ENCODE data around the gene RAMACL. TPM values are rescaled to one million over a fixed set of nuclear protein-coding genes. Genes with fewer than 3 reads are reported as not detected.

The RAMACL gene
- total RNA-seq, 2 experiments from 2014 or later = 0.52 to 0.89 TPM

DNA sequence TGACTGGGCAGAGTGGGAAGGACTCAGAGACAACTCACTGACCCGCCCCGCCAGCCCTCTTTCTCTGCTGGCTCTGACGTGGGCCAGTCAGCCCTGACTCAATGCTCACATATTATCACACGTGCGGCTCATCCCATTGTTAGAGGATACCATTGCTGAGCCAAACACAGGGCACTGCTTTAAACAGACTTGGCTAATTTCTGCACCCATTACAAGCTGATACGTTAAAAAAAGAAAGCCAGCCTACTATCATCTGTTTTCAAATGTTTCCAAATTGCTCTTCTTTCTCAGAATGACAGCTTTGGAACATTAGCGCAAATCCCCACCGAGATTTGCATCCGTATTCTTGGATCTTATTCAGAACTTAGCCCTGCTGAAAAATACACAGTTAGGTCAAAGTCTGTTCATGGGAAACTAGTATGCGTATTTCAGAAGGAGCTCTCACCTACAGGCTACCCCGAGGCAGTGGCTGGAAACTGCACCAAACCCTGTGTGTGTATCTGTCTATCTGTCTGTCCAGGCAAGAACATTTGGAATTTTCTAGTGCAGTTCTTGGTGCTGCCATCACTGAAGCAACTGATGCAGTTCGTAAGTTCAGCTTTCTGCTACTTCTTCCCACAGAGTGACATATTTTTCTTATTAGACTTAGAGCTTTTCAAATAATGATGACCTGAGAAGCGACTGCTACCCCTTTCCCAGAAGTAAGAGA, 32.8 kb downstream of the RAMACL start:
- no peak overlapping the region for H3K27ac Mint-ChIP-seq
- CTCF ChIA-PET = no interaction called here
- DNase-seq = no peak
- intact Hi-C loops (cut with micrococcal nuclease) = no loop called here
- no peak overlapping the region for H3K4me3 Mint-ChIP-seq
- no peaks in the 10 kb centered on the region for H3K27me3 Mint-ChIP-seq (ENCODE audit: low read depth)
- H3K4me1 Mint-ChIP-seq (ENCODE audit: low read depth) = peaks cover 5% of the 10 kb centered on the region
- no peaks in the 10 kb centered on the region for H3K9me3 Mint-ChIP-seq
- no peaks in the 10 kb centered on the region for H3K36me3 Mint-ChIP-seq (ENCODE audit: low read depth)

DNA sequence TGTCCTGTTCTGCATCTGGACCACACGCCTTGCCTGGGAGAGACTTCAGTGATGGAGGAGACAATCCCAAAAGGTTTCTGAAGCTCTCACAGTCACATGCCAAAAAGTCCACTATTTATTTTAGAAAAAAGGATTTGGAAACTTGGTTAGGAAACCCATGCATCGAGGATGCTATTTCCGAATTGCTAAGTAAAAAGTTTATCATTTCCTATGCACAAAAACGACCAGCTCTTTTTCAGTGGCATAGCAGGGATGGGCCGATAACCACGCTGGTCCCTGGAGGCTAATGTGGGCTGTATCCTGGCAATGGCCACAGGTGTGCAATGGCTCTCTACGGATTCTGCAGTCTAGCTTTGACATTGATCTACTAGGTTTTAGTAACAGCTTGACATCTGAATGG, 33.9 kb downstream of the RAMACL start:
- intact Hi-C loops (cut with micrococcal nuclease) = no loop called here
- no peaks in the 10 kb centered on the region for H3K9me3 Mint-ChIP-seq
- no peak for DNase-seq
- H3K4me1 Mint-ChIP-seq (ENCODE audit: low read depth) = peaks cover 5% of the 10 kb centered on the region
- H3K27me3 Mint-ChIP-seq (ENCODE audit: low read depth) = no peaks in the 10 kb centered on the region
- H3K27ac Mint-ChIP-seq = no peak overlapping the region
- no peak overlapping the region for H3K4me3 Mint-ChIP-seq
- H3K36me3 Mint-ChIP-seq (ENCODE audit: low read depth) = no peaks in the 10 kb centered on the region
- CTCF ChIA-PET = interaction anchor here (0.5 kb wide), 1 partner anchor 895 kb away, joined by 4 read pairs; no protein-coding TSS in a partner anchor

DNA sequence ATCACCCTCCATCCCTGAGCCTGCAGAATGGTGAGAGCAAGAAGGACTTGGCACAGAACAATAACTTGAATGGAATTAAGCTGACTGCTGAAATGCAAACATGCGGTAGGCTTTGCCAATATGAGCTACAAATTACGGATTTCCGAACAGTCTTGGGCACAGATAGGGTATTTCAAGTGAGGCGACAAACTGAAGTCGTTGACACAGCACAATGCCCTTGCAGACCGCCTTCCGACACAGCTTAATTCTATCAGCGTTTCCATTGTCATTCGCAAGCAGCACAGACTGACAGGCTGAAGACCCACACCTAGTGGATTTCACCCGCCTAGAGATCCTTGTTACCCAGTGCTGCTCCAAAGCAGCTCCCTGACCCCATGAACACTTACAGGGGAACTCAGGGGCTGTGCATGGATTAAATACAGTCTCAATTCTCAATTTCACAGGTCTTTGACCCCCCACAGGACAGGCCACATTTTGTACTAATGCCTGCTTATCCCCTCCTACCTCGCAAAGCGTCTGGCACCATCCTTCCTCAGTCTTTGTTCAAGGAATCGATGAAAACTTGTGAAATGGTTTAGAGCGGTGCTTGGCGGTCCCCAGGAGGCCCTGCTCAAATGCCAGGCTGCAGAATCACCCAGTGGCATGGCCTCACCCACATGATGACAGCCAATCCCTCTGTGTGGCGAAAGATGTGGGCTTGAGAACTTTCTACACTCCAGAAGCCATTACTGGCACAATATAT, 34.6 kb downstream of the RAMACL start:
- Mint-ChIP-seq H3K36me3 (ENCODE audit: low read depth) (no peaks in the 10 kb centered on the region), H3K4me1 (ENCODE audit: low read depth) (peaks cover 2% of the 10 kb centered on the region), H3K9me3 (no peaks in the 10 kb centered on the region), H3K27ac (no peak overlapping the region), H3K27me3 (ENCODE audit: low read depth) (no peaks in the 10 kb centered on the region), H3K4me3 (no peak overlapping the region)
- intact Hi-C loops (cut with micrococcal nuclease) = no loop called here
- no peak for DNase-seq
- CTCF ChIA-PET = interaction anchor here (0.5 to 0.6 kb wide), 2 partner anchors 174 to 896 kb away, joined by 4 to 5 read pairs; no protein-coding TSS in a partner anchor

DNA sequence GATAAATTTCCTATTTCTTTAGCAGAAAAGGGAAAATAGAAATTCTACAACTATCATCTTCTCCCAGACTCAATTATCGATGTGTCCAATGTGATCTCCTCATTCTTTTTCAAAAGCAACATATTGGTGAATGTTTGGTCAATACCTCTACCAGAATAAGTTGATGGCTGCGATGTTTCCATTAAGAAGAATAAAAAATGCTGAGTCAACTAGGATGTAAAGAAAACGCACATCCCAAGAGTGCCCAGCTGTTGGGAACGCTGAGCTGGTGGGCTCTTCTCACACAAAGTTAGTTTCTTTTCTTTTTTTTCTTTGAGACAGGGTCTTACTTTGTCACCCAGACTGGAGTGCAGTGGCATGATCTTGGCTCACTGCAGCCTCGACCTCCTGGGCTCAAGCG, 39.8 kb downstream of the RAMACL start:
- no peaks in the 10 kb centered on the region for H3K9me3 Mint-ChIP-seq
- no peaks in the 10 kb centered on the region for H3K36me3 Mint-ChIP-seq (ENCODE audit: low read depth)
- no peaks in the 10 kb centered on the region for H3K27me3 Mint-ChIP-seq (ENCODE audit: low read depth)
- H3K27ac Mint-ChIP-seq = no peak overlapping the region
- H3K4me1 Mint-ChIP-seq (ENCODE audit: low read depth) = peaks cover 9% of the 10 kb centered on the region
- no peak overlapping the region for H3K4me3 Mint-ChIP-seq
- CTCF ChIA-PET = no interaction called here
- no peak for DNase-seq
- intact Hi-C loops (cut with micrococcal nuclease) = no loop called here

DNA sequence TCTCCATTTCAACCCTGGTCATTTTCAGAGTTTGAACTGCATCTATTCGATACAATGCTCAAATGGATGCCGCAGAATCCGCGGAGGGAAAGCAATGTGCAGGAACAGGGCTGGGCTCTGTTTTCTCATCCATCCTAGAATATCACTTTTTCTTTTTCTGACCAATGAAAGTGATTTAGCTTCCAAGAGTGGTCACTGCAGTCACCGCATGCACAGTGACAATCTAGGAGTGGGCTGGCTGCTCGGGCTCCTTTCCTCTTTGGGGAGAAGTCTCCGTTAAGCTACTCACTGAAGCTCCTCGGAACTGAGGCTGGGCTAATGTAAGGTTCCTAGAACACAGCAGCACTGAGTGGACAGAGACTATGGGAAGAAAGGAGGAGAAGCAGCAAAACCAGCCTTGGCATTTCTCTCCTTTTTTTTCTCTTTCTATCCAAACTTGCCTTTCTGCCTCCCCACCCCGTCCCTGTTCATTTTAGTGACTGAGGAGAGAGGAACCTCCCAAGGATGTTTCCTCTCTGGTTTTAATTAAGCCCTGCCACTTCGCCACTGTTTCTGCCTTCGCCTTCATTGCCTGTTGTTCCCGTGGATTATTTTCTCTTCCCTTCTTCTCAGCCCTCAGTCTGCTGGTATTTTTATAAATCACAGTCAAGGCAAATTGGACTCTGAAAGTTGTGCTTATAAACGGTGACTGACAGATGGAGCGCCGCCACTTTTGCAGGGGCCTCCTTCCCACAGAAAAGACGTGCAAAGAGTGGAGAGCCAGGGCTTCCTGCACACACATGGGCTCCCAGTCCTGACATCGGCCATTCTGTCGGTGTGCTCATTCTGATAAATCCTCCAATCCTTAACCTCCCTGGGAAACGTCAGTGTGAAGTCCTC, 41.1 kb downstream of the RAMACL start:
- no peak overlapping the region for H3K27ac Mint-ChIP-seq
- no peaks in the 10 kb centered on the region for H3K27me3 Mint-ChIP-seq (ENCODE audit: low read depth)
- intact Hi-C loops (cut with micrococcal nuclease) = no loop called here
- peaks cover 20% of the 10 kb centered on the region for H3K4me1 Mint-ChIP-seq (ENCODE audit: low read depth)
- no peaks in the 10 kb centered on the region for H3K9me3 Mint-ChIP-seq
- no peaks in the 10 kb centered on the region for H3K36me3 Mint-ChIP-seq (ENCODE audit: low read depth)
- H3K4me3 Mint-ChIP-seq = no peak overlapping the region
- CTCF ChIA-PET = no interaction called here
- DNase-seq = no peak

DNA sequence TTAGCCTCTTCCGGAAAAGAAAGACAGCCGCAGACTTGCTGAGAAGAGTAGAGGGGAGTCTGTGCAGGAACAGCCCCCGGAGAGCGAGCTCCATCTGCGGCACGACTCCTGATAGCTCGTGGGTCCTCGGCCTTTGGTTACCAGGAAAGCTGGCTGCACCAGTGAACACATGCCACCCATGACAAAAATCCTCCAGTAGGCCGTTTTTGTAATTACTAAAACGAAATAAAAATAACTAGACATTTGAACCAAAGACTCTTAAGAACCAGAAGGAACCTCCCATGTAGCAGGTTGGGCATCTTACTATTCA, 42.2 kb downstream of the RAMACL start:
- CTCF ChIA-PET = no interaction called here
- Mint-ChIP-seq H3K4me3 (no peak overlapping the region), H3K27me3 (ENCODE audit: low read depth) (no peaks in the 10 kb centered on the region), H3K36me3 (ENCODE audit: low read depth) (no peaks in the 10 kb centered on the region), H3K27ac (no peak overlapping the region), H3K4me1 (ENCODE audit: low read depth) (peaks cover 28% of the 10 kb centered on the region), H3K9me3 (no peaks in the 10 kb centered on the region)
- DNase-seq = no peak
- intact Hi-C loops (cut with micrococcal nuclease) = no loop called here

DNA sequence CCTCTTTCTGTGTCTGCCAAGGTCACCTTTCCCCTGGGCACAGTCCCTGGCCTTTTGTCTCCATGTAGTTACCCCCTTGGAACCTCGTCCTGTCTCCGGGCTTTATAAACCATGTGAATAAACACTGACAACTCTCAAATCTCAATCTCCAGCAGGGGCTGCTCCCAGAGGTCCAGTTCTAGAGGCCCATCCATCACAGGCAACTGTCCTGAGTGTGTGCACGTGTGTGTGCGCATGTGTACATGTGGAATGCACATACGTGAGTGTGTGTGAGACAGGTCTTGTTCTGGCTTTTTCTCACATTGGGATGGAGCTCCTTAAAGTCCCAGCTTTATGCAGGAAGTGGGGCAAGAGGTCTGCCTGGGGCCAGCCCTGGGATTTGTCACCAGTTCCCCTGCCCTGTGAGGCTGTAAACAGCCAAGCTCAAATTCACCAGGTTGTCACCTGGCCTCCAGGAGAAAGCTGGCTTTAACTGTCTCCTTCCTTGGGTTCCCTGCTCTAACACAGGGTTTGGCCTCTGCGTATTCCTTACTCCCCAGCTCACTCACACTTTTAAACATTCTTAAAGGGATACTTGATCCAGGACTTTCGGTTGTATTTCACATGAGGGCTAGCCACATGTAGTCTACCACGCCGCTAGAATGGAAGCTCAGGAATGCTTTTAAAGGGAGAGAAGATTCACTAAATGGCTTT, 42.7 kb downstream of the RAMACL start:
- CTCF ChIA-PET = no interaction called here
- no peak overlapping the region for H3K27ac Mint-ChIP-seq
- intact Hi-C loops (cut with micrococcal nuclease) = no loop called here

DNA sequence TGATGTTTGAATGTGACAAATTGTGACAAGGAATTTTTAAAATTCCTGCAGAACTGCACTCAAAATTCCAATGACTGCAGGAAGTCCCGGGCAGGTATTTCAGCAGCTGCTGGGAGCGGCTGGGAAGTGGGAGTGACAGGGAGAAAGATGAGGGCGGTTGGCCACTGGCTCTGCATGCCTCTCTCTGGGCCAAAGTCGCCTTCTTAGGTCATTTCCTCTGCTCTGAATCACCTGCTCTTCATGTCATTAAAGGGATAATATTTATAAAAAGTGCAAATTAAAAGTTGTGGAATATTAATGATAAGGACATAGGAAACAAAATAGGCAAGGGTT, 43.9 kb downstream of the RAMACL start:
- intact Hi-C loops (cut with micrococcal nuclease) = no loop called here
- no peaks in the 10 kb centered on the region for H3K27me3 Mint-ChIP-seq (ENCODE audit: low read depth)
- no peak overlapping the region for H3K27ac Mint-ChIP-seq
- no peaks in the 10 kb centered on the region for H3K9me3 Mint-ChIP-seq
- no peak for DNase-seq
- H3K4me1 Mint-ChIP-seq (ENCODE audit: low read depth) = peaks cover 32% of the 10 kb centered on the region
- CTCF ChIA-PET = no interaction called here
- H3K4me3 Mint-ChIP-seq = no peak overlapping the region
- no peaks in the 10 kb centered on the region for H3K36me3 Mint-ChIP-seq (ENCODE audit: low read depth)

More for the DNA sequence above, 42.7 kb downstream of the RAMACL start:
- Mint-ChIP-seq H3K9me3 (no peaks in the 10 kb centered on the region), H3K36me3 (ENCODE audit: low read depth) (no peaks in the 10 kb centered on the region), H3K27me3 (ENCODE audit: low read depth) (no peaks in the 10 kb centered on the region), H3K4me3 (no peak overlapping the region), H3K4me1 (ENCODE audit: low read depth) (peaks cover 30% of the 10 kb centered on the region)
- DNase-seq = no peak

DNA sequence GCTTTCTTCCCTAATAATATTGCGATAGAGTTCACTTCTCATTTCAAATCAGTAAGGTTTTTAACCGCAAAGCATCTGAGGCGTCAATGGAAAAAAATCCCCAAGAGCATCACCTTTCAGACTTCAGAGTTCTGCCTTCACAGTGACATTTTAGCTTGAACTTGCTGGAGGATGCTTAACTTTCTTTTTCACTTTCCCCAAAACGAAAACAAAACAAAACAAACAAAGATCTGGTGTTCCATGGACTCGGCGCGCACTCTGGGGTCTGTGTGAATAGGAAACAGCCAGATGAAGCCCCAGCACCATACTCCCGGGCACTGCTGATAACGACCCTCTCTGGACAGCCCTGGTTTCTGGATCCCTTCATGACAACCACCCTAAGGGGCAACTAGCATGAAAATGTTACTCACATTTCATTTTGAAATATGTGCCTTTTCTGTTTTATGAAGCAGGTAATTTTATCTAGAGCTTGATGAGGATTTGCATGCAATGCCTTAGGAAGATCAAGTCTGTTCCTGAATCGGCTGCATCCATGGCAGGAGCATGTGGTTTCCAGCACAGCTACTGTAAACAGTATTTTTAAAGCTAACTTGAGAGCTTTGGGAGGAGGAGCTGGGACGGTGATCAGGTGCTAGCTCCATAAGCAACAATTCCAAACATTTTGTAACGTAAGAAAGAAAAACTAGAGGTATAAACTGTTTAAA, 44.5 kb downstream of the RAMACL start:
- Mint-ChIP-seq H3K9me3 (no peaks in the 10 kb centered on the region), H3K27ac (peak overlapping the region; percentile 6), H3K4me3 (peak overlapping the region; percentile 23), H3K36me3 (ENCODE audit: low read depth) (no peaks in the 10 kb centered on the region), H3K27me3 (ENCODE audit: low read depth) (no peaks in the 10 kb centered on the region), H3K4me1 (ENCODE audit: low read depth) (peaks cover 32% of the 10 kb centered on the region)
- intact Hi-C loops (cut with micrococcal nuclease) = loop anchor here (2.0 kb wide), 1 partner anchor 87 kb away; no protein-coding TSS in a partner anchor
- CTCF ChIA-PET = interaction anchor here (1.0 kb wide), 1 partner anchor 14 kb away, joined by 3 read pairs; no protein-coding TSS in a partner anchor
- DNase-seq = no peak

DNA sequence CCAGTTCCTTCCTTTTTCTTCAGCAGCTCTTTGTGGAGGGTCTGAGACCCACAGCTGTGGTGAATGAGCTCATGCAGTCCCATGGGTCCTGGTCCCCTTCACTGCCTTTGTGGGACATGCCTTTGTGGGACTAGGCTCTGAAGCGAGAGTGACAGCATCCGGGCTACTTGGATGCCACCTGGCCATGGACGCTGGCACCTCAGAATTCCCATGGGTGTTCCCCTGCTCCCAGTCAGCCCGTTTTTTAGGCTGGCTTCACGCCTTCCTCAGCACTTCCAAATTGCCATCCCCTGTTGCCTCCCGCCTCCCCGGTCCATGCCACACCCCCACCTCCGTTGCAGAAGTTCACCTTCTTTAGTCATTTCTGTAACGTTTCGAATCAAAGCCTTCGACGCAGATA, 45.1 kb downstream of the RAMACL start:
- Mint-ChIP-seq H3K27ac (peak overlapping the region; percentile 6), H3K9me3 (no peaks in the 10 kb centered on the region), H3K36me3 (ENCODE audit: low read depth) (no peaks in the 10 kb centered on the region), H3K4me1 (ENCODE audit: low read depth) (peaks cover 32% of the 10 kb centered on the region), H3K4me3 (peak overlapping the region; percentile 40), H3K27me3 (ENCODE audit: low read depth) (no peaks in the 10 kb centered on the region)
- CTCF ChIA-PET = interaction anchor here (1.0 kb wide), 1 partner anchor 15 kb away, joined by 3 read pairs; no protein-coding TSS in a partner anchor
- peak; percentile 10 for DNase-seq
- intact Hi-C loops (cut with micrococcal nuclease) = loop anchor here (2.0 kb wide), 1 partner anchor 87 kb away; no protein-coding TSS in a partner anchor

DNA sequence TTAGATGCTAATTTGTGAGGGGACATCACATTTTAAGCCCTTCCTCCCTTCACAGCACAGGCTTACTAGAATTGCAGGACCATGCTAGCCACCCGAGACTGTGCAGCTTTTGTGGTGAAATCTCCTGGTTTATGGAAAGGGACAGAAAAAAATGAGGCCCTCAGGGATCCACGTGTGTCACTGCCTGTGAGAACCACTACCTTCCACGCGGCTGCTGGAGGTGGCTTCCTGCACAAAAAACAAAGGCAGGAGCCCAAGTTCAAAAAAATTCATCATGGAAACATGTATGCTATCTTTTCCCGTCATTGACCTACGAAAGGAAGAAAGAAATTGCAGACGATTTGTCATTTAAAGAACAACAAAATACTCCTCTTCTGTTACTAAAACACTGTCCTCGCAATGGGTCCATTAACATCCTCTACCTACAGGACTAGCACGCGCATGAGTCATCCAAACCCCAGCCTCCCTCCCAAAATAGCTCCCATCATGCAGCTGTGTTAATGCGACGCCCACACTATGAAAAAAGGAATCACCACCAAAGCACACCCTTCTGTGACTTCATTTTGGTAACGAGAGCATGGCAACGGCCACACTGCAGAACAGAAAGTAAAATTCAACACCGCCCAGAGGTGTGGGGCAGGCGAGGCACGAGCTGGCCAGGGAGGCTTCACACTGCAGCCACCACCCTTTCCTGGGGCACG, 45.7 kb downstream of the RAMACL start:
- peak; percentile 56 for DNase-seq
- no peaks in the 10 kb centered on the region for H3K9me3 Mint-ChIP-seq

More for the DNA sequence above, 45.7 kb downstream of the RAMACL start:
- CTCF ChIA-PET = interaction anchor here (1.0 kb wide), 1 partner anchor 15 kb away, joined by 3 read pairs; no protein-coding TSS in a partner anchor
- H3K27ac Mint-ChIP-seq = peak overlapping the region; percentile 6
- intact Hi-C loops (cut with micrococcal nuclease) = loop anchor here (2.0 kb wide), 1 partner anchor 88 kb away; no protein-coding TSS in a partner anchor
- no peaks in the 10 kb centered on the region for H3K27me3 Mint-ChIP-seq (ENCODE audit: low read depth)
- H3K4me3 Mint-ChIP-seq = peak overlapping the region; percentile 40
- H3K36me3 Mint-ChIP-seq (ENCODE audit: low read depth) = no peaks in the 10 kb centered on the region
- peaks cover 32% of the 10 kb centered on the region for H3K4me1 Mint-ChIP-seq (ENCODE audit: low read depth)
